MCF 10A (cell line): Measurements from ENCODE around the gene FBXL14. TPM values are rescaled to one million over a fixed set of nuclear protein-coding genes. Genes with fewer than 3 reads are reported as not detected.

Source experiments
- BruUV-seq: library from RNA; stranded (reverse); fragments of 400-500 nt; replicated peaks from 2 replicates; lab custom pipeline; 2021; lab: Mats Ljungman, UMichigan
- CTCF ChIA-PET: fragments of 300-600 bp; sonication (Branson Sonifier 250); formaldehyde crosslinking; extraction: SDS; loops from one replicate; lab custom pipeline; 2021; ENCODE audit warnings: antibody characterized with exemption, inconsistent platforms; lab: Yijun Ruan, JAX
- POLR2A ChIA-PET: fragments of 300-600, 350-650 bp; sonication (Branson Sonifier 250); formaldehyde crosslinking; extraction: SDS; loops from one replicate; lab custom pipeline; 2020; ENCODE audit warnings: antibody characterized with exemption, inconsistent platforms; lab: Yijun Ruan, JAX
- DNase-seq: peaks from one replicate; pipeline ENCODE4 v3.0.0-alpha.2; 2018; ENCODE audit not compliant: unreplicated experiment
- H3K27ac Mint-ChIP-seq: one replicate; pipeline ENCODE4 v1.8.0; 2022; ENCODE audit warnings: mild to moderate bottlenecking, low read depth, mixed read lengths; ENCODE audit not compliant: unreplicated experiment
- H3K27me3 Mint-ChIP-seq: one replicate; pipeline ENCODE4 v1.8.0; 2022; ENCODE audit warnings: mixed read lengths; ENCODE audit not compliant: insufficient read depth, unreplicated experiment
- H3K36me3 Mint-ChIP-seq: one replicate; pipeline ENCODE4 v1.8.0; 2022; ENCODE audit warnings: mild to moderate bottlenecking, moderate library complexity, mixed read lengths; ENCODE audit not compliant: insufficient read depth, unreplicated experiment
- H3K4me1 Mint-ChIP-seq: one replicate; pipeline ENCODE4 v1.8.0; 2022; ENCODE audit warnings: mixed read lengths; ENCODE audit not compliant: insufficient read depth, unreplicated experiment
- H3K4me3 Mint-ChIP-seq: one replicate; pipeline ENCODE4 v1.8.0; 2022; ENCODE audit warnings: mild to moderate bottlenecking, moderate library complexity, mixed read lengths; ENCODE audit not compliant: unreplicated experiment
- H3K9me3 Mint-ChIP-seq: one replicate; pipeline ENCODE4 v1.8.0; 2022; ENCODE audit warnings: mixed read lengths; ENCODE audit not compliant: unreplicated experiment
- intact Hi-C: fragments of 100-400 bp; cut with micrococcal nuclease; formaldehyde crosslinking; loops from 2 replicates; pipeline ENCODE4 v1.14.1; 2022
- total RNA-seq: library from RNA; stranded (reverse); gene quantifications from 2 replicates; pipeline ENCODE4 v1.2.3, GENCODE V29; 2022
- TF ChIP-seq, protein P1 (sequence below): fragments of 200-600 bp; IDR thresholded peaks from one replicate; pipeline ENCODE4 v1.8.0; 2022; ENCODE audit warnings: antibody characterized with exemption, mild to moderate bottlenecking; ENCODE audit not compliant: unreplicated experiment

The FBXL14 gene
- total RNA-seq, 1 experiment from 2014 or later = 9.4 TPM

- TF ChIP-seq, protein P1, sequence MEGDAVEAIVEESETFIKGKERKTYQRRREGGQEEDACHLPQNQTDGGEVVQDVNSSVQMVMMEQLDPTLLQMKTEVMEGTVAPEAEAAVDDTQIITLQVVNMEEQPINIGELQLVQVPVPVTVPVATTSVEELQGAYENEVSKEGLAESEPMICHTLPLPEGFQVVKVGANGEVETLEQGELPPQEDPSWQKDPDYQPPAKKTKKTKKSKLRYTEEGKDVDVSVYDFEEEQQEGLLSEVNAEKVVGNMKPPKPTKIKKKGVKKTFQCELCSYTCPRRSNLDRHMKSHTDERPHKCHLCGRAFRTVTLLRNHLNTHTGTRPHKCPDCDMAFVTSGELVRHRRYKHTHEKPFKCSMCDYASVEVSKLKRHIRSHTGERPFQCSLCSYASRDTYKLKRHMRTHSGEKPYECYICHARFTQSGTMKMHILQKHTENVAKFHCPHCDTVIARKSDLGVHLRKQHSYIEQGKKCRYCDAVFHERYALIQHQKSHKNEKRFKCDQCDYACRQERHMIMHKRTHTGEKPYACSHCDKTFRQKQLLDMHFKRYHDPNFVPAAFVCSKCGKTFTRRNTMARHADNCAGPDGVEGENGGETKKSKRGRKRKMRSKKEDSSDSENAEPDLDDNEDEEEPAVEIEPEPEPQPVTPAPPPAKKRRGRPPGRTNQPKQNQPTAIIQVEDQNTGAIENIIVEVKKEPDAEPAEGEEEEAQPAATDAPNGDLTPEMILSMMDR = peak; percentile 19
- Mint-ChIP-seq H3K36me3 (no peaks in the 10 kb centered on the region), H3K4me3 (no peak overlapping the region), H3K9me3 (no peaks in the 10 kb centered on the region), H3K4me1 (peaks cover 27% of the 10 kb centered on the region), H3K27me3 (no peaks in the 10 kb centered on the region), H3K27ac (peak overlapping the region; percentile 53)
- peak; percentile 46 for DNase-seq
- intact Hi-C loops = no loop called here
- BruUV-seq = no TSS peak
- POLR2A ChIA-PET = interaction anchor here (1.1 kb wide), 1 partner anchor 89 kb away, joined by 3 read pairs; no protein-coding TSS in a partner anchor
- CTCF ChIA-PET = interaction anchor here (0.6 to 1.1 kb wide), 5 partner anchors 15 to 250 kb away, joined by 3 to 4 read pairs (median 3); no protein-coding TSS in a partner anchor
These were observed 77.4 kb downstream of the FBXL14 start for GRCh38 chr12:1517007-1517406.

Other genes starting within 250 kb of the FBXL14 start
- gene WNT5B, start 34.6 kb upstream of the FBXL14 start, total RNA-seq = 0.21 and 0.44 TPM in 2 replicates
- gene ADIPOR2, start 96.5 kb upstream of the FBXL14 start, total RNA-seq = 50.4 and 58.5 TPM in 2 replicates
- gene LRTM2, start 226.0 kb upstream of the FBXL14 start, total RNA-seq = not detected in 2 replicates